Amniotic stem cell (primary cell): Measurements from ENCODE around the gene EPN3.

Source experiments
- DNase-seq: peaks from one replicate; lab custom pipeline; 2025; lab: John Stamatoyannopoulos, UW

Gene EPN3

DNA sequence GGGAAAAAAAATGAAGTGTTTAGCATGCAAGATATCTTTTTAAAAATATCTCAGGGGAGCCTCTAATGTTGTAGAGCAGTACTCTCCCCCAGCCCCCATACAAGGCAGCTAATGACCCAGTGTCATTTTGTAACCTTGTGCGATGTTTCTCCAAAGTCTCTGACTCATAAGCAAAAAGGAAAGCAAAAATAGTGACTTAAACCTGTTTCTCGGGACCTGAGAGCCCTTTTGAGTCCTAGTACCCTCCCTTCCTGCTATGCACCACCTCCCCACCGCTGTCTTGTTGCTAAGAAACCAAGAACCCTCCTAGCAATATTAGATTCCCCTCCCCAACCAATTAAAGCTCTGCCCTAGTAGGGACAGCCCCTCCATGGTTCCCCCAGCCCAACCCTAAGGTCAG is 21.5 kb upstream of the EPN3 start:
- no peak for DNase-seq

DNA sequence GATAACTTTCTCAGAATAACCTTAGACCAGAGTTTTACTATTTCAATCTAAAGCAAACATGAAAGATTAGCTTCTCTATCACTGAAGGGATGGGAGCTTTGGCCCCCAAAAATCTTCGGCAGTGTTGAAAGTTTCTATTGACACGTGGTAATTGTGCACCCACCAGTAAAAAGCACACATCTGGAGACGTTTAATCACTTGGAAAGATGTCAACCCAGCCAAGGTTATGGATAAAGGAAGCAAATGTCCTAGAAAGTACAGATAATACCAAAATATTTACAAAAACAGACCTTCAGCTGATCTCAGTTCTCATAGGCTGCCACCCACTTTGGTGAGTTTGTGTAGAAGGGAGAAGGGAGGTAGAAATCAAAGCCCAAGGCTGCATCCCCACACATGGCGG is 19.0 kb upstream of the EPN3 start:
- no peak for DNase-seq

GRCh38 chr17:50514388-50514787 is 18.1 kb upstream of the EPN3 start:
- no peak for DNase-seq

- no peak for DNase-seq
These were observed 17.4 kb upstream of the EPN3 start for GRCh38 chr17:50514936-50515702.

- no peak for DNase-seq
These were observed 15.5 kb upstream of the EPN3 start for GRCh38 chr17:50517011-50517410.

- DNase-seq, result no peak
These were observed 14.8 kb upstream of the EPN3 start for GRCh38 chr17:50517504-50518383.

DNA sequence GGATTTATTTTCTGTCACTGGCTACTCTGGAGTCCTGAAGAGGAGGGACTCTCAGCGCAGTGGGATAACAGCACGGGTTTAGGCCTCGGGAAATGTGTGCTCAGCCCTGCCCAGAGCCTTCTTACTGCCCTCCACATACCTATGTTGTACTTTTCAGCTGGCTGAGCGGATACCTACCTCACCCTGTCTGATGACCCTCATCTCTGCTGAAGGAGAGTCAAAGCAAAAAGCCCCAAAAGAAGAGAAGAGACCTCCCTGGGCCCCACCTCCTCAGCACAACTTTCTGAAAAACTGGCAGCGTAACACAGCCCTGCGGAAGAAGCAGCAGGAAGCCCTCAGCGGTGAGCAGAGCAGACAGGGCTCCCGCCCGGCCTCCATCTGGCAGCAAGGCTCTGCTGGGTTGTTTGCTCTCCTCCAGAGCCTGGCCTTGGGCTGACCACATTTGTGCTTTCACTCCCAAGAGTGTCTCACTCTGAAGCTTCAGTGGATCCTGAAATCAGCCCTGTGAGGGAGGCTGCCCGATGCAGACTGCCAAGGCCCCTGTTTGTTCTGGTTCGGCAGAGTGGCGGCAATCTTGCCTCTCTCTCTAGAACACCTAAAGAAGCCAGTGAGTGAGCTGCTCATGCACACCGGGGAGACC is 14.0 kb upstream of the EPN3 start:
- no peak for DNase-seq

DNA sequence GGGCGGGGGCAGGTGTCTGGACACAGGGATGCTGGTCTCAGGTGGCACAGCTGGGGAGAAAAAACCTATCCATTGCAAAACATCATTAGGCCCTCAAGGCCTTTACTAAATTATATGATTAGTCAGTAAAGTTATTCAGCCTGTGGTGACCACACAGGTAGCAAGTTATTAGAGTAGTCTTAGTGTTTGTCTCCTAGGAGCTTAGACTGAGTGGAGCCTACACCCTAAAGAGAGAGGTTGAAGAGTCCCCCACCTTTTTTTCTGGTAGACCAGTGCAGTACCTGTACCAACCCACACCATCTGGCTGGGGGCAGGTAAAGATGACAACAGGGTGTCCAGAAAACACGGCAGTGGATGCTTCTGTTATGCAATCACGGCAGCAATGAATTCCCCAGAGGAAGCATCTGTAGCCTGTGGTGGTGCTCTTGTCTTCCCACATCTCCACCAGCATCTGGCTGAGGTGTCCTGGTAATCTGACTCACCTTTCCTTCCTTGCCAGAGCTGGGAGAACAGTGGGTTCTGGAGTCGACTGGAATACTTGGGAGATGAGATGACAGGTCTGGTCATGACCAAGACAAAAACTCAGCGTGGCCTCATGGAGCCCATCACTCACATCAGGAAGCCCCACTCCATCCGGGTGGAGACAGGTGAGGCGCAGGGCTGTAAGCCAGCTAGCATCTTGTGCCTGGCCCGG is 13.2 kb upstream of the EPN3 start:
- DNase-seq, result no peak

- no peak for DNase-seq
These were observed 12.1 kb upstream of the EPN3 start for GRCh38 chr17:50520483-50520882.

DNA sequence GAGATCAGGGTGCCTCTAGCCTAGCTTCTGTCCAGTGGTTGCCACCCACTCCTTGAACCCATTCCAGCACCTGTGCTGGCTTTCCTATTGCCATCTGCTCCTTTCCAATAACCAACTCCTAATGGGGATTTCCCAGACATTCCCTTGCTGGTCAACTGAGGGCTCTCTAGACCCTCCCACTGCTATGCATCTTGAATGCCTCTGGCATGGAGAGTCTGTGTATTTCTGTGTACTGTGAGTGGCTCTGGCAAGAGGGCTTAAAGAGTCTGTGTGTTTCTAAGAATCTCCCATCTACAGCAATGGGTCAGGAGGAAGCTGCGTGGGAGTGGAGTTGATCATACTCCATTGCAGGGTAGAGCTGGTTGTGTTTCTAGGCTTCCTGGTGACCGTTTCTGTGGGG is 11.0 kb upstream of the EPN3 start:
- no peak for DNase-seq

DNA sequence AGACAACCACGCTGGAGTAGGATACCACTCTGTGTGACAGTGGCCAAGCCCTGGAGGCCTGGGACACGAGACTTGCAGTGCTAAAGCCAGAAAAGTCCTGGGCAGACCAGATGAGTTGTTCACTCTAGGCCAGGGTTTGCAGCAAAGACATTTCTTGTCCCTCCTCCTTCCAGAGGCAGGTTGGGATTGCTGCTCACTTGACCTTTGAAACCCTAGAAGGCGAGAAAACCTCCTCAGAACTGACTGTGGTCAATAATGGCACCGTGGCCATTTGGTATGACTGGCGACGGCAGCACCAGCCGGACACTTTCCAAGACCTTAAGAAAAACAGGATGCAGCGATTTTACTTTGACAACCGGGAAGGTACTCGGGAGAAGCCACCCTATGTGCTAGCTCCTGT is 9.8 kb upstream of the EPN3 start:
- DNase-seq, result no peak

GRCh38 chr17:50523208-50523607 is 9.3 kb upstream of the EPN3 start:
- no peak for DNase-seq

DNA sequence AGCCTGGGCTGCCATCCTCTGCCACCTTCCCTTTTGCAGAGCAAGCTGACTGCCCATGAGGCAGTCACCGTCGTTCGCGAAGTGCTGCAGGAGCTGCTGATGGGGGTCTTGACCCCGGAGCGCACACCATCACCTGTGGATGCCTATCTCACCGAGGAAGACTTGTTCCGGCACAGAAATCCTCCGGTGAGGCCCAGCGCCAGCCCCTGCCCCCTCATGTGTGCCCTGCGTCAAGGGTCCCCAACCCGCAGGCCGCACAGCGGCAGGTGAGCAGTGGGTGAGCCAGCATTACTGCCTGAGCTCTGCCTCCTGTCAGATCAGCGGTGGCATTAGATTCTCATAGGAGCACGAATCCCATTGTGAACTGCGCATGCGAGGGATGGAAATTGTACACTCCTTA is 7.7 kb upstream of the EPN3 start:
- no peak for DNase-seq

DNA sequence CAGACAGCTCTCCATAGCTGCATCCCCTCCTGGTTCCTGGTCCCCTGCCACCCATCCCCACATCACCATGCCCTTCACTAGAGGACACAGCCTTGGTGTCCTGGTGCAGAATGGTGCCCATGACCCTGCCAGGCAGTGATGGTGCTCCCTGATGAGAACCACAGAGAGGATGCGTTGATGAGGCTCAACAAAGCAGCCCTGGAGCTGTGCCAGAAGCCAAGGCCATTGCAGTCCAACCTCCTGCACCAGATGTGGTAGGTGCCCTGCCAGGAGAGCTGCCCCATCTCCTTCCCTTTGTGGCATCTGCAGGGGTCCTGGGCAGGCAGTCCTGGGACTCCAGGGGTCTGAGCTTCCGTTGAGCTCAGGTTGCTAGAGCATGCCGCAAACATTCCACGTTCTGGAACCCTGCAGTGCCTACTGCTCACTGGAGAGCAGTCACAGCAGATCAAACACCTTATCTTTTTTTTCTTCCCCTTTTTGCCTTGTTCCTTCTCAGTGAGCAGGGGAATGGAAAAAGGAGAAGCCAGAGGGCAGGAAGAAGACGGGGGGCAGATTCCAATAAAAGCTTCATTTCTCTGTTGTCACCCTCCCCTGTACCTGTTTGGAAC is 5.3 kb upstream of the EPN3 start:
- no peak for DNase-seq

- DNase-seq, result no peak
These were observed 4.5 kb upstream of the EPN3 start for GRCh38 chr17:50527949-50528474.

DNA sequence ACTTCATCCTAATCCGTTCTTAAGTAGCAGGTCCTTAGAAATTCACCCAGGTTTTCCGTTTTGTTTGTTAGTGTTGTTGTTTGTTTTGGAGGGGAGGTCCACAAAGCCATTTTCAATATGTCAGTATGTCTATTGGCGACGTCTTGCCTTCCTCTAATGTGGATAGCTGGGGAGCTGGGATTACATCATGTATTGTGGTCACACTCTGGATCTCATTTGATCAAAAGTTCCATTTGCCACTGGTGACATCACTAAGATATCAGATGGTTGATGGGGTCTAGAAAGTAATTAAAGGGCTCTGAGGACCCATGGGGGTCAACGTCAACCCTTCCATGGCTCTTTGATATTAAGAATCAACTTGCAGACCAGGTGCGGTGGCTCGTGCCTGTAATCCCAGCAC is 2.7 kb upstream of the EPN3 start:
- DNase-seq, result no peak

GRCh38 chr17:50531428-50532025 is 1.0 kb upstream of the EPN3 start:
- DNase-seq, result no peak

GRCh38 chr17:50533185-50533584 is 650 bp downstream of the EPN3 start:
- DNase-seq, result no peak

DNA sequence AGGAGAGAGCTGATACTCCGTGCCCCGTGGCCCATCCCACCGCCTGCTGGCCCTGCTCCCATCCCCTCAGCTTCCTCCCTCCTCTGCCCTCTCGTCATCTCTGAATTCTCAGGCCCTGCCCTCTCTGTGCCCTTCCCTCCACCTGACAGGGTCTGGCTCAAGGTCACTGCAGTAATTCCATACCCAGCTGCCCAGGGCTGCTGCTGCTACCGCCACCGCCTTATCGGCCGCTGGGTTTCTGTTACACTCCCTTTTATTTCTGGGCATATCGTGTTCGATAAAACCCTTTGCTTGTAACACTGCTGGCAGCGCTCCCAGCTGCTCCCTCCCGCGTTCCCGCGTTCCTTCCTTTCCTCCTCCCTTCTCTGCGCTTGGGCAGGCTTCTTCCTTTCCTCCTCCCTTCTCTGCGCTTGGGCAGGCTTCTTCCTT is 1.2 kb downstream of the EPN3 start:
- DNase-seq, result no peak

GRCh38 chr17:50534222-50534978 is 1.9 kb downstream of the EPN3 start:
- no peak for DNase-seq

- no peak for DNase-seq
These were observed 2.4 kb downstream of the EPN3 start for GRCh38 chr17:50534979-50535326.
